Measurements from ENCODE around the gene IDH1.

The IDH1 gene

DNA sequence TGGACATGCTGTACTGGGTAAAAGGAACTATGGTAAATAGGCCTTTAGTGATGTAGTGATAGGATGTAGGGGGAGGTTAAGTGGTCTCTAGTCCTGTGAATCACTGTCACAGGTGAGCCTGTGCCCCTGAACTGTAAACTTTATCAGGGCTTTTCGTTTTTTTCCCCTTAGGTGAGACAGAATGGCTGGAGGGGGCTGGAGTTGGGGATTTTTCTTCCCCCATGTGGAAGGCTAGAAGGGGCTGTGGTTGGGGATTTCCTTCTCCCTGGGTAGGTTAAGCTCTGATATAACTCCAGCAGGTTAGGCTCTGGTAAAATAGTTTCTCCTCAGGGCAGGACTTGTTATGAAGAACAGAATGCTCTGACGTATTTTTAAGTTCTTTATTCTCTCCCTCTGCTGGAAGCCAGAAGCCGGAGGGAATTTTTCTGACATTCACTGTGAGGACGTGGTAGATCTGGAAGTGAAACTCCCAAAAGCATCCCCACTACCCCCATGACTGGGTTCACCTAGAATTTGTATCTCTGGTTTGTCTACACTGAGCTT, 39.7 kb upstream of the IDH1 start:
- H3K4me3 ChIP-seq (ENCODE audit: low read depth, low read length), result no peak overlapping the region
- TF ChIP-seq, protein P1, sequence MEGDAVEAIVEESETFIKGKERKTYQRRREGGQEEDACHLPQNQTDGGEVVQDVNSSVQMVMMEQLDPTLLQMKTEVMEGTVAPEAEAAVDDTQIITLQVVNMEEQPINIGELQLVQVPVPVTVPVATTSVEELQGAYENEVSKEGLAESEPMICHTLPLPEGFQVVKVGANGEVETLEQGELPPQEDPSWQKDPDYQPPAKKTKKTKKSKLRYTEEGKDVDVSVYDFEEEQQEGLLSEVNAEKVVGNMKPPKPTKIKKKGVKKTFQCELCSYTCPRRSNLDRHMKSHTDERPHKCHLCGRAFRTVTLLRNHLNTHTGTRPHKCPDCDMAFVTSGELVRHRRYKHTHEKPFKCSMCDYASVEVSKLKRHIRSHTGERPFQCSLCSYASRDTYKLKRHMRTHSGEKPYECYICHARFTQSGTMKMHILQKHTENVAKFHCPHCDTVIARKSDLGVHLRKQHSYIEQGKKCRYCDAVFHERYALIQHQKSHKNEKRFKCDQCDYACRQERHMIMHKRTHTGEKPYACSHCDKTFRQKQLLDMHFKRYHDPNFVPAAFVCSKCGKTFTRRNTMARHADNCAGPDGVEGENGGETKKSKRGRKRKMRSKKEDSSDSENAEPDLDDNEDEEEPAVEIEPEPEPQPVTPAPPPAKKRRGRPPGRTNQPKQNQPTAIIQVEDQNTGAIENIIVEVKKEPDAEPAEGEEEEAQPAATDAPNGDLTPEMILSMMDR (IDR thresholded peaks at IDR 0.05; ENCODE audit: borderline replicate concordance, insufficient read depth, low read depth, low read length), result no peak

DNA sequence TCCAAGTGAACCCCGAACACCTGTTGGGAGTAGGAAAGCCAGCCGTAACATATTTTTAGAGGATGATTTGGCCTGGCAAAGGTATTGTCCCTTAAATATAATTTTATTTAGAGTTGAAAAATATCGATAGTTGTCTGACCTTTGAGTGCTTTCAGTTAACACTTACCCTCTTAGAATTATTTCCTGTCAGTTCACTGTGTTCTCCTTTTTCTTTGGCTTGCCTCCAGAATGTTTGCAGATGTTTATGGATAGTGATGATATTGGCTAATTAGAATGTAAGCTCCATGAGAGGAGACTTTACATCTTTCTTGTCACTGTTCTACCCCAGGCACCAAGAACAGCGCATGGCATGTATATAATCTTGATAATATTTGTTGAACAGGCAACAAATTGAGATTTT, 31.0 kb upstream of the IDH1 start:
- H3K4me3 ChIP-seq (ENCODE audit: low read depth, low read length), result no peak overlapping the region
- TF ChIP-seq, protein P1 (IDR thresholded peaks at IDR 0.05; ENCODE audit: borderline replicate concordance, insufficient read depth, low read depth, low read length), result no peak

DNA sequence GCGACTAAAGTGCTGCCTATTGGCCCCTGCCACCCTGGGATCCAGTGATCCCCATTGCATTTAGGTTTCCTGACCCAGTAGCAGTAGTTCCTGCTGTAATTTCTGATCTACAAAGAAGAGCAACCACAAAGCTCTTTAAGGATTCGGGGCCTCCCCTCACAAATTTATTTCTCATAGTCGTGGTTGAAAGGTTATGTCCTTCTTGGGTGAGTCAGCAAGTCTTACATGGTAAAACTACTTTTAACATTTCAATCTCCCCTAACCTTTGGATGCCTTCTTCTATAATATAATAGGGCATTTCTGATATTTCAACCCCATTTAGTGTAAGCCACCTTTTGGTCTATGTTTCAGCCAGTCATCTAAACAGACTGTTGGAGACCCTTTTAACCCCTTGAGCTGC, 26.1 kb upstream of the IDH1 start:
- H3K4me3 ChIP-seq (ENCODE audit: low read depth, low read length), result no peak overlapping the region
- TF ChIP-seq, protein P1 (IDR thresholded peaks at IDR 0.05; ENCODE audit: borderline replicate concordance, insufficient read depth, low read depth, low read length), result no peak

DNA sequence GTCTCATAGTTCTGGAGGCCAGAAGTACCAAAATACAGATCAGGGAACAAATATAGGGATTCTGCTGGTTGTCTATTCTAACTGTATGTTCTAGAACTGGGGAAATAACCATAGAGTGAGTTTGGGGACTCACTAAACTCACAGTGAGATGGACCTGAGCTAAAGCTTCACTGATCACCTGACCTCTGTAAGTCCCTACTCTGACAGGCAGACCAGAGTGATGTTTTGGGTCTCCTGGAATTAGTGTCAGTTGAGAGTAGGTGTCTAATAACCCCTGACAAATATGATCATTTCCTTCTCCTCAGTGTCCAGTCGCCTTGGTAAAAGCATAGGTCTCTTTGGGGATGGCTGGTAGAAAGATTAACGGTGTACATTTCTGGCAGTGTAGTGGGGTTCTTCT, 25.4 kb upstream of the IDH1 start:
- H3K4me3 ChIP-seq (ENCODE audit: low read depth, low read length), result no peak overlapping the region
- TF ChIP-seq, protein P1 (IDR thresholded peaks at IDR 0.05; ENCODE audit: borderline replicate concordance, insufficient read depth, low read depth, low read length), result no peak

DNA sequence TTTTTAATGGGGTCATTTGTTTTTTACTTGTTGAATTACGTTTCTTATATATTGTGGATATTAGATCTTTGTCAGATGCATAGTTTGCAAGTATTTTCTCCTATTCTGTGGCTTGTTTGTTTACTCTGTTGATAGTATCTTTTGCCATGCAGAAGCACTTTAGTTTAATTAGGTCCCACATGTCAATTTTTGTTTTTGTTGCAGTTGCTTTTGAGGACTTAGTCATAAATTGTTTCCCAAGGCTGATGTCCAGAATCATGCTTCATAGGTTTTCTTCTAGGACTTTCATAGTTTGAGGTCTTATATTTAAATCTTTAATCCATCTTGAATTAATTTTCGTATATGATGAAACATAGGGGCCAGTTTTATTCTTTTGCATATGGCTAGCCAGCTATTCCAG, 24.4 kb upstream of the IDH1 start:
- TF ChIP-seq, protein P1 (IDR thresholded peaks at IDR 0.05; ENCODE audit: borderline replicate concordance, insufficient read depth, low read depth, low read length), result no peak

DNA sequence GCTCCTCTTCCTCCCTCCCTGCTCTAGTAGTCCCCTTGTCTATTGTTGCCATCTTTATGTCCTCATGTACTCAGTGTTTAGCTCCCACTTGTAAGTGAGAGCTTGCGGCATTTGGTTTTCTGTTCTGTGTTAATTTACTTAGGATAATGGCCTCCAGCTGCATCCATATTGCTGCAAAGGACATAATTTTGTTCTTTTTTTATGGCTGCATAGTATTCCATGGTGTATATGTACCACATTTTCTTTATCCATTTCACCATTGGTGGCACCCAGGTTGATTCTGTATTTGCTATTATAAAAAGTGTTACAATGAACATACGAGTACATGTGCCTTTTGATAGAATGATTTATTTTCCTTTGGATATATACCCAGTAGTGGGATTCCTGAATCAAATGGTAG, 23.7 kb upstream of the IDH1 start:
- no peak overlapping the region for H3K4me3 ChIP-seq (ENCODE audit: low read depth, low read length)
- TF ChIP-seq, protein P1 (IDR thresholded peaks at IDR 0.05; ENCODE audit: borderline replicate concordance, insufficient read depth, low read depth, low read length), result no peak

More for the DNA sequence above, 24.4 kb upstream of the IDH1 start:
- H3K4me3 ChIP-seq (ENCODE audit: low read depth, low read length), result no peak overlapping the region

DNA sequence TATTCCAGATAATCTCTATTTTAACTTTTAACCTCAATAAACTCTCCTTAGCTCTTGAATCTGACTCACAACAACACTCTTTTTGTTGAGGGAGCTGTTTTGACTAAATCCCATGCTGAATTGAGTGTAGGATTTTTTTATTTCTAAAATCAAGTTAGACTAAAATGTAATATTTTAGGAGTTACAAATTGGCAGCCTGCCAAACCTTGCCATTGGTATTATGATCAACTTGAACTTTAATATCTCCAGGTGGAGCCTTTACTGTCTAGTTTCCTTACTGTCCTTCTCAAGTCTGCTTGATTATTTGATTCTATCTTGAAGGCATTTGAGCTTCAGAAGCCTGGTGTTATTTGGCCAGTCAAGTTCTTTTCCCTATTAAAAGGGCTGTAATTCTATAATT, 19.9 kb upstream of the IDH1 start:
- TF ChIP-seq, protein P1 (IDR thresholded peaks at IDR 0.05; ENCODE audit: borderline replicate concordance, insufficient read depth, low read depth, low read length), result no peak
- no peak overlapping the region for H3K4me3 ChIP-seq (ENCODE audit: low read depth, low read length)

Measured in GM12875 (cell line).